Heart left ventricle (tissue), 16 donors: ENCODE measurements around the gene HSD11B2. TPM values are rescaled to one million over a fixed set of nuclear protein-coding genes. Genes with fewer than 3 reads are reported as not detected.

ENCODE experiments used
- ATAC-seq, 4 donors: fragments of 200-7000 bp; cut with Tn5 transposase; one replicate each; pipeline ENCODE4 v1.9.1; 2020 to 2022; ENCODE audit warnings: moderate library complexity in 4 of 4, mild to moderate bottlenecking in 3 of 4, moderate number of reproducible peaks in 1 of 4
- DNase-seq, 5 donors: peaks; one replicate each; pipeline ENCODE4 v3.0.0-alpha.2; 2020
- H3K27ac ChIP-seq, 12 donors: fragments of 200-600 bp; sonication (generic) in 4 of 12; one replicate each; pipeline versions ENCODE4 v1.5.0 to v1.8.0; 2016 to 2022; ENCODE audit warnings: mild to moderate bottlenecking in 2 of 12
- H3K27me3 ChIP-seq, 9 donors: fragments of 200-600 bp; sonication (generic) in 2 of 9; one replicate each; pipeline versions ENCODE4 v1.5.1 to v1.8.0; 2016 to 2022; ENCODE audit warnings: mild to moderate bottlenecking in 3 of 9
- H3K36me3 ChIP-seq, 9 donors: fragments of 200-600 bp; sonication (generic) in 2 of 9; one replicate each; pipeline versions ENCODE4 v1.5.0 to v1.8.0; 2018 to 2022; ENCODE audit warnings: mild to moderate bottlenecking in 2 of 9
- H3K4me1 ChIP-seq, 12 donors: fragments of 200-600 bp; sonication (generic) in 4 of 12; one replicate each; pipeline versions ENCODE4 v1.5.0 to v1.8.0; 2016 to 2022; ENCODE audit warnings: mild to moderate bottlenecking in 3 of 12
- H3K4me3 ChIP-seq, 12 donors: fragments of 200-600 bp; sonication (generic) in 4 of 12; one replicate each; pipeline versions ENCODE4 v1.5.0 to v1.8.0; 2017 to 2022; ENCODE audit warnings: mild to moderate bottlenecking in 9 of 12, moderate library complexity in 4 of 12
- H3K9me3 ChIP-seq, 12 donors: fragments of 200-600 bp; sonication (generic) in 4 of 12; one replicate each; pipeline versions ENCODE4 v1.5.0 to v1.8.0; 2016 to 2022; ENCODE audit warnings: mild to moderate bottlenecking in 1 of 12
- CTCF ChIP-seq, 12 donors: fragments of 200-600 bp; sonication (generic) in 4 of 12; IDR thresholded peaks; one replicate each; pipeline versions ENCODE4 v1.5.0 to v1.8.0; 2018 to 2022; ENCODE audit warnings: antibody characterized with exemption in 12 of 12, mild to moderate bottlenecking in 5 of 12
- POLR2A ChIP-seq, 2 donors: fragments of 450-650 bp; IDR thresholded peaks; one replicate each; pipeline ENCODE4 v1.6.1; 2017; ENCODE audit warnings: antibody characterized with exemption in 2 of 2, mild to moderate bottlenecking in 2 of 2, moderate library complexity in 2 of 2
- WGBS, 4 donors: extraction: QIAGEN DNeasy Blood & Tissue Kit in 2 of 4; methylation state at CpG; one replicate each; pipeline versions ENCODE4 v1.1.5 to v1.1.7; 2013 to 2018; 5-methylcytosine and 5-hydroxymethylcytosine counted together
- intact Hi-C, 10 donors: fragments of 100-400 bp; cut with DNase I; formaldehyde crosslinking; loops; one replicate each; pipeline versions ENCODE4 v1.11.1 to v1.14.2; 2022
- polyA plus RNA-seq, 2 donors: library from polyadenylated mRNA; stranded (reverse); fragments of 200-250 nt; gene quantifications; one replicate each; pipeline ENCODE4 v1.2.3, GENCODE V29; 2013
- total RNA-seq, 9 donors: library from RNA; depleted of rRNA in 2 of 9; stranded (reverse); fragments of >200 nt in 2 of 9; fragmentation: NEBNext Ultra II Directional in 3 of 9; extraction: Animal tissue kit (Norgen Biotek cat#: 25700) in 3 of 9; gene quantifications; one replicate each; pipeline versions ENCODE4 v1.1.0 to v1.2.4, GENCODE V29; 2016 to 2023
- donor health status: ischemic (EF 13 %, LVEDD 7.1; RV severe dilation, severe dysfunction).
- donor health status: healthy with polysubstance abuse.
- donor health status: DM: no; HTN: yes; CAD: no.
- donor health status: DM: no; HTN: no; CAD: no.
- donor health status: ischemic (EF 25% LVEDD 6.9; RV normal size, moderate dysfunction).
- donor health status: ischemic (EF 25% LVEDD 5.7; RV mildly dilated, moderate dysfunction).
- donor health status: healthy.
- donor health status: DM: yes; HTN: yes; CAD: no.
- donor health status: ischemic (EF 35%, LVEDD 5.7; RV mildly dilated, moderate dysfunction).
- donor health status: nonischemic (EF 11% LVEDD 7.7; RV severe dilation, severe dysfunction).
- donor health status: DM: yes; HTN: yes; CAD: no.
- donor health status: PGD.
- donor health status: ischemic (EF 29% LVEDD 5.4; RV normal size, mild dysfunction).
- donor health status: nonischemic (EF 23%, LVEDD 6.1; RV moderate dilation, normal function).

The HSD11B2 gene
- total and polyA plus RNA-seq, 11 donors: 0.15 to 1.00 (median 0.39) TPM; not detected in 1

GRCh38 chr16:67419931-67420330 lies 11.0 kb upstream of the HSD11B2 start:
- intact Hi-C loops: loop anchor here in 3 of 10 donors (5.0 to 10.0 kb wide), 3 partner anchors 48 to 158 kb away; no protein-coding TSS in a partner anchor
- H3K9me3 ChIP-seq: no peaks in the 10 kb centered on the region
- DNase-seq (no peak), ATAC-seq (no peak)
- TF ChIP-seq CTCF (IDR thresholded peaks at IDR 0.05): no peak
- TF ChIP-seq POLR2A (IDR thresholded peaks at IDR 0.05): no peak
- WGBS, 4 donors: 82 to 87% (median 84%) methylated on average over 3 of the region's 3 CpGs
- H3K27me3 ChIP-seq: peaks cover 0 to 5% (median 0%) of the 10 kb centered on the region in 9 donors
- peaks cover 0 to 19% (median 11%) of the 10 kb centered on the region in 12 donors for H3K4me1 ChIP-seq
- no peaks in the 10 kb centered on the region for H3K36me3 ChIP-seq
- no peak overlapping the region for H3K27ac ChIP-seq
- H3K4me3 ChIP-seq: no peak overlapping the region

DNA sequence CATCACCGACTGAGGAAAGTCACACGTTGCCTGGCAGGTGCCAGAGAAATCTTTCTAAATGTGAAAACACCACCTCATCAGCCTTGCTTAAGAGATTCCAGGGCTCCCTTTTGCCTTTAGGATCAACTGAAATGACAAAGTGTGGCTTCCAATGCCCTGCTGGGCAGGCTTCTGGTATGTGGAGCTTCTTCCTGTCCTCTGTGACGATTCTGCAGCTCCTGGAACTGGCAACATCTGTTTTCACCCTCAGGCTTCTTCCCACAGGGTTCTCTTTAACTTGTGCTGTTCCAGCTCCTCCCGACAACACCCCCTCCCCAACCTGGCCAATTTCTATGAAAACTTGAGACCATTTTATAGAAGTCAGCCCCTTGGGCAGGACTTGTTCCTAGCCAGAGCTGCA lies 9.9 kb upstream of the HSD11B2 start:
- intact Hi-C loops: loop anchor here in 1 of 10 donors (10.0 kb wide), 1 partner anchor 94 kb away; no protein-coding TSS in a partner anchor
- WGBS, 4 donors: 71 to 78% (median 73%) methylated on average over 4 of the region's 4 CpGs

DNA sequence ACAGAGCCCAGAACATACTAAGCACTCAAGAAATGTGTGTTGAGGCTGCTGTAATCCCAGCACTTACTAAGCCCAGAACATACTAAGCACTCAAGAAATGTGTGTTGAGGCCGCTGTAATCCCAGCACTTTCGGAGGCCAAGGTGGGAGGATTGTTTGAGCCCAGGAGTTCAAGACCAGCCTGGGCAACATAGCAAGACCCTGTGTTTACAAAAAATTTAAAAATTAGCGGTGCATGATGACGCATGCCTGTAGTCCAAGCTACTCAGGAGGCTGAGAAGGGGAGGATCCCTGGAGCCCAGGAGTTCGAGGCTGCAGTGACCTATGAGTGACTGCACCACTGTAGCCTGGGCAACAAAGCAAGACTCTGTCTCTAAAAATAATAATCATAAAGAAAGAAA lies 7.9 kb upstream of the HSD11B2 start:
- peaks cover 0 to 16% (median 0%) of the 10 kb centered on the region in 12 donors for H3K4me1 ChIP-seq
- H3K27ac ChIP-seq: no peak overlapping the region
- no peaks in the 10 kb centered on the region for H3K36me3 ChIP-seq
- DNase-seq (no peak), ATAC-seq (no peak)
- no peak overlapping the region for H3K4me3 ChIP-seq
- no peak for TF ChIP-seq POLR2A (IDR thresholded peaks at IDR 0.05)
- no peak for TF ChIP-seq CTCF (IDR thresholded peaks at IDR 0.05)
- intact Hi-C loops: loop anchor here in 1 of 10 donors (10.0 kb wide), 1 partner anchor 92 kb away; no protein-coding TSS in a partner anchor
- 85 to 94% (median 88%) methylated on average over 5 of the region's 5 CpGs for WGBS, 4 donors
- peaks cover 0 to 21% (median 0%) of the 10 kb centered on the region in 9 donors for H3K27me3 ChIP-seq
- no peaks in the 10 kb centered on the region for H3K9me3 ChIP-seq

More for the DNA sequence above, 9.9 kb upstream of the HSD11B2 start:
- peaks cover 0 to 11% (median 0%) of the 10 kb centered on the region in 9 donors for H3K27me3 ChIP-seq
- H3K27ac ChIP-seq: no peak overlapping the region
- no peak overlapping the region for H3K4me3 ChIP-seq
- ATAC-seq: no peak
- peaks cover 0 to 9% (median 5%) of the 10 kb centered on the region in 12 donors for H3K4me1 ChIP-seq
- H3K9me3 ChIP-seq: no peaks in the 10 kb centered on the region
- peak in 1 of 5 donors; percentile 6 for DNase-seq
- no peaks in the 10 kb centered on the region for H3K36me3 ChIP-seq
- no peak for TF ChIP-seq POLR2A (IDR thresholded peaks at IDR 0.05)
- no peak for TF ChIP-seq CTCF (IDR thresholded peaks at IDR 0.05)

- no peak overlapping the region for H3K27ac ChIP-seq
Measured at GRCh38 chr16:67423611-67424260, 7.2 kb upstream of the HSD11B2 start.

More at GRCh38 chr16:67423611-67424260, 7.2 kb upstream of the HSD11B2 start:
- peaks cover 0 to 21% (median 0%) of the 10 kb centered on the region in 9 donors for H3K27me3 ChIP-seq
- ATAC-seq (no peak), DNase-seq (no peak)
- TF ChIP-seq POLR2A (IDR thresholded peaks at IDR 0.05): no peak
- no peak for TF ChIP-seq CTCF (IDR thresholded peaks at IDR 0.05)
- H3K4me1 ChIP-seq: peaks cover 0 to 24% (median 5%) of the 10 kb centered on the region in 12 donors
- WGBS, 4 donors: 41 to 46% (median 43%) methylated on average over 9 of the region's 9 CpGs
- no peaks in the 10 kb centered on the region for H3K9me3 ChIP-seq
- no peak overlapping the region for H3K4me3 ChIP-seq
- intact Hi-C loops: loop anchor here in 1 of 10 donors (10.0 kb wide), 1 partner anchor 91 kb away; no protein-coding TSS in a partner anchor
- H3K36me3 ChIP-seq: no peaks in the 10 kb centered on the region
